Measurements from ENCODE around the gene MC2R.

Gene MC2R

GRCh38 chr18:13910986-13911385 lies 4.3 kb downstream of the MC2R start:
- Histone ChIP-seq H3K27me3 (replicated peaks; ENCODE audit: control insufficient read depth, insufficient read depth, low read length) (no peaks in the 10 kb centered on the region; the same call in 1 of the 2 replicates), H3K36me3 (ENCODE audit: control insufficient read depth, insufficient read depth, low read length) (no peaks in the 10 kb centered on the region), H3K4me3 (replicated peaks; ENCODE audit: low read depth, low read length) (no peak overlapping the region)
- no peak for DNase-seq (ENCODE audit: extremely low read depth, insufficient read length)
- no peak for TF ChIP-seq CTCF (IDR thresholded peaks at IDR 0.05; ENCODE audit: insufficient read depth, low read length, poor library complexity, severe bottlenecking)

- no peak for DNase-seq (ENCODE audit: extremely low read depth, insufficient read length)
- no peak overlapping the region for H3K4me3 ChIP-seq (replicated peaks; ENCODE audit: low read depth, low read length)
- no peak for TF ChIP-seq CTCF (IDR thresholded peaks at IDR 0.05; ENCODE audit: insufficient read depth, low read length, poor library complexity, severe bottlenecking)
- no peaks in the 10 kb centered on the region; the same call in 1 of the 2 replicates for H3K27me3 ChIP-seq (replicated peaks; ENCODE audit: control insufficient read depth, insufficient read depth, low read length)
- H3K36me3 ChIP-seq (ENCODE audit: control insufficient read depth, insufficient read depth, low read length), result no peaks in the 10 kb centered on the region
These were observed 4.8 kb downstream of the MC2R start for GRCh38 chr18:13910501-13910900.

- TF ChIP-seq CTCF (IDR thresholded peaks at IDR 0.05; ENCODE audit: insufficient read depth, low read length, poor library complexity, severe bottlenecking), result no peak
- Histone ChIP-seq H3K27me3 (replicated peaks; ENCODE audit: control insufficient read depth, insufficient read depth, low read length) (no peaks in the 10 kb centered on the region; the same call in 1 of the 2 replicates), H3K4me3 (replicated peaks; ENCODE audit: low read depth, low read length) (no peak overlapping the region), H3K36me3 (ENCODE audit: control insufficient read depth, insufficient read depth, low read length) (no peaks in the 10 kb centered on the region)
- DNase-seq (ENCODE audit: extremely low read depth, insufficient read length), result no peak
These were observed 6.0 kb downstream of the MC2R start for GRCh38 chr18:13909141-13909940.

- no peak overlapping the region for H3K4me3 ChIP-seq (replicated peaks; ENCODE audit: low read depth, low read length)
- no peaks in the 10 kb centered on the region; the same call in 1 of the 2 replicates for H3K27me3 ChIP-seq (replicated peaks; ENCODE audit: control insufficient read depth, insufficient read depth, low read length)
- no peaks in the 10 kb centered on the region for H3K36me3 ChIP-seq (ENCODE audit: control insufficient read depth, insufficient read depth, low read length)
- TF ChIP-seq CTCF (IDR thresholded peaks at IDR 0.05; ENCODE audit: insufficient read depth, low read length, poor library complexity, severe bottlenecking), result no peak
- DNase-seq (ENCODE audit: extremely low read depth, insufficient read length), result no peak
These were observed 14.7 kb downstream of the MC2R start for GRCh38 chr18:13900633-13901032.

GRCh38 chr18:13895505-13896033 lies 19.8 kb downstream of the MC2R start:
- H3K36me3 ChIP-seq (ENCODE audit: control insufficient read depth, insufficient read depth, low read length), result no peaks in the 10 kb centered on the region
- DNase-seq (ENCODE audit: extremely low read depth, insufficient read length), result no peak
- TF ChIP-seq CTCF (IDR thresholded peaks at IDR 0.05; ENCODE audit: insufficient read depth, low read length, poor library complexity, severe bottlenecking), result no peak
- H3K4me3 ChIP-seq (replicated peaks; ENCODE audit: low read depth, low read length), result no peak overlapping the region
- no peaks in the 10 kb centered on the region; the same call in 1 of the 2 replicates for H3K27me3 ChIP-seq (replicated peaks; ENCODE audit: control insufficient read depth, insufficient read depth, low read length)
